ENCODE data around the gene SORCS2. TPM values are rescaled to one million over a fixed set of nuclear protein-coding genes. Genes with fewer than 3 reads are reported as not detected.

SORCS2 gene
- polyA plus RNA-seq, 1 donor (not counting 4 experiments of a cell fraction or from before 2014, with no cell fraction given): 0.09 TPM

DNA sequence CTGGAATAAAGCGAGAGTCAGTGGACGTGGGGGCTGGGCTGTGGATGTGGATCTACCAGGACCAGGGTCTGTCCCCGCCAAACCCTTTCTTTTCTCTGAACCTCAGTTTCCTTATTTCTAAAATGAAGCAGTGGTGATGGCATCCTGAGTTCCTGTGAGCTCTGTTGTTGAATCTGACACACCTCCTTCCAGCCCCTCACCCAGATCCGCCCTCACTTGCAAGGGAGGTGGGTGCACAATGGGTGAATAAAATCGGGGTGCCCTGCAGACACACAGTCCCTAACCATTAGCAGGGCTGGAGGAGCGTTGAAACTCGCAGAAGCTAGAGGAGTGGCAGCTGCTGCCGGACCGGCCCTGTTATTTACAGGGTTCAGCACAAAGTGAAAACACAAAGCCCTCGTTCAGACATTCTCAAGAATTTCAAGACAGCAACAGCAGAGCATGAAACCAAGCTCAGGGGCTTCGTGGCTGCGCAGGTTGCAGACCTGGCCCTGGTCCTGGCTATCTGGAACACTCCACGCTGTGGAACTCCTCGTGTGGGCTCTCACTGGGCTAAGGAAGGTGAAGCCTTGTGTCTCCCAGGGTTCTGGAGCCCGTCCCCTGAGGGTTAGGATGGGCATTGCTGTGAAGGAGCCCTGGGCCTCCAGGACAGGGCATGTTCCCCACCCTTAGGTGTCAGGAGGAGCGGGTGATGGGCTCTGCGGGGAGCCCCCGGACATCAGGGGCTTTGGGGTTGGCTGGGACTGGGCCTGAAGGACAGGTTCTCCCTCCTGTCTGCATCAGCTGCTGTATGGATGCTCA, 199.5 kb downstream of the SORCS2 start:
- H3K9me3 ChIP-seq (ENCODE audit: control insufficient read depth, low read depth, low read length): peaks cover 3% of the 10 kb centered on the region
- no peak overlapping the region for H3K27ac ChIP-seq (ENCODE audit: control insufficient read depth, insufficient read depth, low read length)
- no peak overlapping the region for H2AFZ ChIP-seq (ENCODE audit: control insufficient read depth, low read length)
- H4K20me1 ChIP-seq (ENCODE audit: control insufficient read depth, extremely low read depth, insufficient read depth, low read length): no peaks in the 10 kb centered on the region
- TF ChIP-seq EZH2 (IDR thresholded peaks at IDR 0.05; ENCODE audit: low read length): no peak
- TF ChIP-seq, protein P1, sequence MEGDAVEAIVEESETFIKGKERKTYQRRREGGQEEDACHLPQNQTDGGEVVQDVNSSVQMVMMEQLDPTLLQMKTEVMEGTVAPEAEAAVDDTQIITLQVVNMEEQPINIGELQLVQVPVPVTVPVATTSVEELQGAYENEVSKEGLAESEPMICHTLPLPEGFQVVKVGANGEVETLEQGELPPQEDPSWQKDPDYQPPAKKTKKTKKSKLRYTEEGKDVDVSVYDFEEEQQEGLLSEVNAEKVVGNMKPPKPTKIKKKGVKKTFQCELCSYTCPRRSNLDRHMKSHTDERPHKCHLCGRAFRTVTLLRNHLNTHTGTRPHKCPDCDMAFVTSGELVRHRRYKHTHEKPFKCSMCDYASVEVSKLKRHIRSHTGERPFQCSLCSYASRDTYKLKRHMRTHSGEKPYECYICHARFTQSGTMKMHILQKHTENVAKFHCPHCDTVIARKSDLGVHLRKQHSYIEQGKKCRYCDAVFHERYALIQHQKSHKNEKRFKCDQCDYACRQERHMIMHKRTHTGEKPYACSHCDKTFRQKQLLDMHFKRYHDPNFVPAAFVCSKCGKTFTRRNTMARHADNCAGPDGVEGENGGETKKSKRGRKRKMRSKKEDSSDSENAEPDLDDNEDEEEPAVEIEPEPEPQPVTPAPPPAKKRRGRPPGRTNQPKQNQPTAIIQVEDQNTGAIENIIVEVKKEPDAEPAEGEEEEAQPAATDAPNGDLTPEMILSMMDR (optimal IDR thresholded peaks at IDR 0.05 in 1 of 3, IDR thresholded peaks at IDR 0.05 in 1 of 3, conservative IDR thresholded peaks at IDR 0.05 in 1 of 3; ENCODE audit: extremely low read depth in 1 of 3, insufficient read depth in 2 of 3, low read length in 3 of 3): no peak
- DNase-seq (ENCODE audit: low read depth, low spot score) (no peak), FAIRE-seq (no peak)
- H3K79me2 ChIP-seq (ENCODE audit: control insufficient read depth, insufficient read depth, low read length): no peaks in the 10 kb centered on the region
- dilution Hi-C loops (cut with MboI; ENCODE audit: extremely low pct_ligation_motif_present, low sequenced_read_pairs): no loop called here
- no peak overlapping the region for H3K4me3 ChIP-seq (ENCODE audit: control insufficient read depth in 2 of 3, extremely low read depth in 1 of 3, insufficient read depth in 2 of 3, low read depth in 1 of 3, low read length in 3 of 3)
- H3K4me2 ChIP-seq (ENCODE audit: control insufficient read depth, extremely low read depth, insufficient read depth, low read depth, low read length): no peak overlapping the region
- no peak overlapping the region for H3K9ac ChIP-seq (ENCODE audit: control insufficient read depth, extremely low read depth, insufficient read depth, low read length)
- H3K36me3 ChIP-seq (ENCODE audit: control insufficient read depth in 2 of 2, extremely low read depth in 1 of 2, insufficient read depth in 2 of 2, low read length in 2 of 2): no peaks in the 10 kb centered on the region
- no peaks in the 10 kb centered on the region for H3K9me1 ChIP-seq (ENCODE audit: control insufficient read depth, extremely low read depth, insufficient read depth, low read length)
- peaks cover 29% of the 10 kb centered on the region for H3K27me3 ChIP-seq (ENCODE audit: control insufficient read depth, extremely low read depth, insufficient read depth, low read length)
- peaks cover 4% of the 10 kb centered on the region for H3K4me1 ChIP-seq (ENCODE audit: control insufficient read depth, extremely low read depth, insufficient read depth, low read length)

DNA sequence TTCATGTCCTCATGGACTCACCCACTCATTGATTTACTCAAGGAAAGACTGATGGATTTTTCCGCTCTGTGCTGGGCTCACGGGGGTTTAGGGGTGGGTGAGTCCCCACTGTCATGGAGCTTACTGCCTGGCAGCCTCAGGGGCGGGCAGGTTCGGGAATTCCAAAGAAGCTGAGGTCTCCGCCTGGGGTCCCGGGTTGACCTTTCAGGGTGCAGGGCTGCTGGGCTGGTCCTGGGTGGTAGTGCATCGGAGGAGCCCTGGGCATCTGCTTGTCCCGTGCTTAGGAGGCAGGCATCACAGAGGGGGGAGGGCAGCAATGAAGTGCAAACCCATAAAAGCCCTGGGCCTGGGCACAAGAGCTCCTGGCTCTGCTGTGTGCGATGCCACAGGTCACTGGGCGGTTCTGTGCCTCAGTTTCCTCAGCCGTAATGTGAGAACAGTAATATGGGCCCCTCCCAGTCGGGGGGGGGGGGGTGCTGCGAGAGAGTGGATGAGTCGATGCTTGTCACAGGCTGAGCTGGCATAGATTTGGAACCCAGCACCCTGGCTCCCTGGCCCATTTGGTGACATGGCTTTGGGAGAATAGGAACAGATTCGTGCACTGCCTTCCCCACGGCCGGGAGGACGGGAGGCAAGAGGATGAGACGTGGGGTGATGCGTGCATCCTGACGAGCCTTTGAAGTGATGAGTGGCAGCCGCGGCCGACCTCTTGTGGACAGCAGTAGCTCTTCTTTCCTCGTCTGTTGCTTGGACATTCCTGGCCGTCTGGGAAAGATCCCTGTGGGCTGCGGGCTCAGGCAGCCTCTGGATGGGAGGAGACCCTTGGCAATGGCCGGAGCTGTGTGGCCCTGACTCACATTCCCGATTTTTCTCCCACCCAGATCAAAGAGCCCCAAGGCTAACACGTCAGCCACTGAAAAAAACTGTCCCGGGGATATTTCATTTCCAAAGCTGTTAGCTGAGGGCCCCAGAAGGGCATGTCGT, 200.4 kb downstream of the SORCS2 start:
- H3K9ac ChIP-seq (ENCODE audit: control insufficient read depth, extremely low read depth, insufficient read depth, low read length): no peak overlapping the region
- H3K9me1 ChIP-seq (ENCODE audit: control insufficient read depth, extremely low read depth, insufficient read depth, low read length): no peaks in the 10 kb centered on the region
- dilution Hi-C loops (cut with MboI; ENCODE audit: extremely low pct_ligation_motif_present, low sequenced_read_pairs): no loop called here
- no peaks in the 10 kb centered on the region for H4K20me1 ChIP-seq (ENCODE audit: control insufficient read depth, extremely low read depth, insufficient read depth, low read length)
- peaks cover 13% of the 10 kb centered on the region for H3K4me1 ChIP-seq (ENCODE audit: control insufficient read depth, extremely low read depth, insufficient read depth, low read length)
- H3K4me3 ChIP-seq (ENCODE audit: control insufficient read depth in 2 of 3, extremely low read depth in 1 of 3, insufficient read depth in 2 of 3, low read depth in 1 of 3, low read length in 3 of 3): no peak overlapping the region
- H2AFZ ChIP-seq (ENCODE audit: control insufficient read depth, low read length): no peak overlapping the region
- TF ChIP-seq EZH2 (IDR thresholded peaks at IDR 0.05; ENCODE audit: low read length): no peak
- TF ChIP-seq, protein P1 (optimal IDR thresholded peaks at IDR 0.05 in 1 of 3, IDR thresholded peaks at IDR 0.05 in 1 of 3, conservative IDR thresholded peaks at IDR 0.05 in 1 of 3; ENCODE audit: extremely low read depth in 1 of 3, insufficient read depth in 2 of 3, low read length in 3 of 3): no peak
- H3K27me3 ChIP-seq (ENCODE audit: control insufficient read depth, extremely low read depth, insufficient read depth, low read length): peaks cover 29% of the 10 kb centered on the region
- FAIRE-seq (no peak), DNase-seq (ENCODE audit: low read depth, low spot score) (no peak)
- H3K27ac ChIP-seq (ENCODE audit: control insufficient read depth, insufficient read depth, low read length): no peak overlapping the region
- peaks cover 3% of the 10 kb centered on the region for H3K9me3 ChIP-seq (ENCODE audit: control insufficient read depth, low read depth, low read length)
- H3K36me3 ChIP-seq (ENCODE audit: control insufficient read depth in 2 of 2, extremely low read depth in 1 of 2, insufficient read depth in 2 of 2, low read length in 2 of 2): no peaks in the 10 kb centered on the region
- H3K79me2 ChIP-seq (ENCODE audit: control insufficient read depth, insufficient read depth, low read length): no peaks in the 10 kb centered on the region
- no peak overlapping the region for H3K4me2 ChIP-seq (ENCODE audit: control insufficient read depth, extremely low read depth, insufficient read depth, low read depth, low read length)

Measured in keratinocyte (primary cell).